ENCODE measurements around the gene ONECUT2. TPM values are rescaled to one million over a fixed set of nuclear protein-coding genes. Genes with fewer than 3 reads are reported as not detected.
"Not testable (repeated sequence)": the region's sequence is repeated elsewhere in the genome, so short reads cannot be mapped to it uniquely, and the experiment has no call there.

Gene ONECUT2
- total RNA-seq: 0.05 to 0.08 TPM (median 0.05 TPM) in 3 replicates
- long read RNA-seq: 0 reads

DNA sequence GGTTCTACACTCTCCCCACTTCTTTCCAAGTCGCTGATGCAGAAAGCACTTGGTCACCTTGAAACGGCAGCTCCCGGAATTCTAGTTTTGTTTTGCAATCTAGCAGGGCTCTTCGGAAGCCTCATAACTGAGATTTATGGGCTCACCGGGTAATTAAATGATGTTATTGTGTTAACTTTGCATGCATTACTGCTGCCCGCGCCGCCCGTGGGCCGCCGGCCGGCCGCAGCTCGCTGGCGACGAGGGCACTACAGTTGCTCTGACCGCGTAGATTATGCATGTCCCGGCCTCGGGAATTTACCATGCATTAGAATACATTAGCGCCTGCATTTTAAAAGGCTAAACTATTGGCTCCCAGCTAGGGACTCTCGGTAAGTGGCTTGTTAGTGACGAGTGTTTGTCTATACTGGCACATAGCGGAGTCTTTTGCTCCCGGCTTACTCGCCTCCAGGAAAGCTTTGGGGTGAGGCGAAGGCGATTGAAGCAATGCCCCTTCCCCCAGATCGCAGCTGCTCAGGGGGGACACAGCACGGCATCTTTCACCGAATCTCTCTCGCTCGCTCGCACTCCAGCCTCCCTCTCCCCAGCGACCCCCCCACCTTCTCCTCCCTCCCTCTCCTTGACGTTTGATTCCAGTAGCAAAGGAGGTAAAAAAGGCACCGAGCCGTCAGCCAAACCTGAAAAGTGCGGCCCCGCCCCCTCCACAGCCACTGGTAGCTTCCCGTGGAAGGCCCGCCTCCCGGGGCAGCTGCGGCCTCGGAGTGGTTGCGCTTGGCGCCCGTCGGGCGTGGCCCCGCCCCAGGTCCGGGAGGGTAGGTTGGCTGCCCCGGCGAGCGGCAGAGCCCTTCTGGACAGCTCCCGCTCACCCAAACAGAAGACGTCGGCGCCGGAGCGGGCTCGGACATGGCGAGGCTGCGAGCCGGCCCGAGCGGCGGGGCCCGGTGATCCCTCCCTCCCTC, at the start of gene ONECUT2:
TSS of gene ONECUT2 (plus strand) at position 839 of the 959 bp plus-strand sequence. CDS start 343 bp downstream, outside the sequence.
- Mint-ChIP-seq H3K27ac (ENCODE audit: unreplicated experiment) (no peak within 1 kb of the TSS), H3K4me1 (ENCODE audit: low read depth) (peaks cover 47% of the 10 kb centered on the region), H3K4me3 (ENCODE audit: unreplicated experiment) (peak within 1 kb of the TSS; percentile 75), H3K27me3 (ENCODE audit: low read depth) (peaks cover 86% of the 10 kb centered on the region), H3K36me3 (ENCODE audit: low read depth) (peaks cover 2% of the 10 kb centered on the region), H3K9me3 (ENCODE audit: low read depth) (no peaks in the 10 kb centered on the region)
- peak; percentile 96 for DNase-seq (ENCODE audit: low spot score)
- TF ChIP-seq, protein P1, sequence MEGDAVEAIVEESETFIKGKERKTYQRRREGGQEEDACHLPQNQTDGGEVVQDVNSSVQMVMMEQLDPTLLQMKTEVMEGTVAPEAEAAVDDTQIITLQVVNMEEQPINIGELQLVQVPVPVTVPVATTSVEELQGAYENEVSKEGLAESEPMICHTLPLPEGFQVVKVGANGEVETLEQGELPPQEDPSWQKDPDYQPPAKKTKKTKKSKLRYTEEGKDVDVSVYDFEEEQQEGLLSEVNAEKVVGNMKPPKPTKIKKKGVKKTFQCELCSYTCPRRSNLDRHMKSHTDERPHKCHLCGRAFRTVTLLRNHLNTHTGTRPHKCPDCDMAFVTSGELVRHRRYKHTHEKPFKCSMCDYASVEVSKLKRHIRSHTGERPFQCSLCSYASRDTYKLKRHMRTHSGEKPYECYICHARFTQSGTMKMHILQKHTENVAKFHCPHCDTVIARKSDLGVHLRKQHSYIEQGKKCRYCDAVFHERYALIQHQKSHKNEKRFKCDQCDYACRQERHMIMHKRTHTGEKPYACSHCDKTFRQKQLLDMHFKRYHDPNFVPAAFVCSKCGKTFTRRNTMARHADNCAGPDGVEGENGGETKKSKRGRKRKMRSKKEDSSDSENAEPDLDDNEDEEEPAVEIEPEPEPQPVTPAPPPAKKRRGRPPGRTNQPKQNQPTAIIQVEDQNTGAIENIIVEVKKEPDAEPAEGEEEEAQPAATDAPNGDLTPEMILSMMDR (IDR thresholded peaks at IDR 0.05): no peak

DNA sequence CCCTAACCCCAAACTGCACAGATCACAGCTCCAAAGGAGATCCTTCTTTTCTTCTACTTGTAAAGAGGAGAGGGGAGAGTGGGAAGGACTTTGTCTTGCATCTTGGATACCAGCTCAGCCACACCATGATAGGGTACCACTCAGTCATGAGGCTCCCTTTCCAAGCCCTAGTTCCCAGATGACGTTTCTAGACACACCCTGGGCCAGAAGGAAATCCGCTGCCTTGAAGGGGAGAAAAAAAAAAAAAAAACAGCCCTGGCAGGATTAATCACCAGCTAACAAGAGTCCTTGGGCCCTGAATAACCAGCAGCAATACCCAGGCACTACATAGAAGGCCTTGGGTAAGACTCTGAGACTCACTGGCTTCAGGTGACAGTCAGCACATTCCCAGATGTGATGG, 45.9 kb upstream of the ONECUT2 start:
- Mint-ChIP-seq H3K4me3 (ENCODE audit: unreplicated experiment) (no peak overlapping the region), H3K27me3 (ENCODE audit: low read depth) (peaks cover 9% of the 10 kb centered on the region), H3K36me3 (ENCODE audit: low read depth) (no peaks in the 10 kb centered on the region), H3K9me3 (ENCODE audit: low read depth) (no peaks in the 10 kb centered on the region), H3K4me1 (ENCODE audit: low read depth) (no peaks in the 10 kb centered on the region), H3K27ac (ENCODE audit: unreplicated experiment) (no peak overlapping the region)
- DNase-seq (ENCODE audit: low spot score): no peak
- TF ChIP-seq, protein P1 (IDR thresholded peaks at IDR 0.05): no peak

DNA sequence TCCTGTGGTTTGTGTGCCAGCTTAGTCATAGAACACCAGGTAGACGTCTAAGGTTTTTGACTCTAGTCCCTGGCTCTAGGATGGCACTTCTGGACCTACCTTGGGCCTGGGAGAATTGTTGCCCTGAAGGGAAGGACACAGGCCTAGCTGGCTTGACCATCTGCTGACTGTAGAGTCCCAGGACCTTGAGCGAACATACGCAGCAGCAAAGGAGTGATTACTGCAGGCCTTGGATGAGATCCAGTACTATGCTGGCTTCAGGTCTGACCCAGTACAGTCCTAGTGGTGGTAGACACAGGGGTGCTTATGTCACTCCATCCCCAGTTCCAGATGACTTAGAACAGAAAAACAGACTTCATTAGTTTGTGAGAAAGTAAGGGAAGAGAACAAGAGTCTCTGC, 45.1 kb upstream of the ONECUT2 start:
- peaks cover 9% of the 10 kb centered on the region for H3K27me3 Mint-ChIP-seq (ENCODE audit: low read depth)
- H3K9me3 Mint-ChIP-seq (ENCODE audit: low read depth): peaks cover under 1% of the 10 kb centered on the region
- TF ChIP-seq, protein P1 (IDR thresholded peaks at IDR 0.05): no peak
- H3K36me3 Mint-ChIP-seq (ENCODE audit: low read depth): no peaks in the 10 kb centered on the region
- no peak overlapping the region for H3K4me3 Mint-ChIP-seq (ENCODE audit: unreplicated experiment)
- DNase-seq (ENCODE audit: low spot score): no peak
- H3K27ac Mint-ChIP-seq (ENCODE audit: unreplicated experiment): no peak overlapping the region
- no peaks in the 10 kb centered on the region for H3K4me1 Mint-ChIP-seq (ENCODE audit: low read depth)

DNA sequence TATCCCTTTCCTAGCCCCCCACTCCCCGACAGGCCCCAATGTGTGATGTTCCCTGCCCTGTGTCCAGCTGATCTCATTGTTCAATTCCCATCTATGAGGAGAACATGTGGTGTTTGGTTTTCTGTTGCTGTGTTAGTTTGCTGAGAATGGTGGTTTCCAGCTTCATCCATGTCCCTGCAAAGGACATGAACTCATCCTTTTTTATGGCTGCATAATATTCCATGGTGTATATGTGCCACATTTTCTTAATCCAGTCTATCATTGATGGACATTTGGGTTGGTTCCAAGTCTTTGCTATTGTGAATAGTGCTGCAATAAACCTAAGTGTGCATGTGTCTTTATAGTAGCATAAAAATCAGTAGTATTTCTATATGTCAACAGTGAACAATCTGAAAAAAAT, 40.4 kb upstream of the ONECUT2 start:
- not testable (repeated sequence) for H3K4me3 Mint-ChIP-seq (ENCODE audit: unreplicated experiment); H3K27ac Mint-ChIP-seq (ENCODE audit: unreplicated experiment); DNase-seq (ENCODE audit: low spot score); H3K4me1 Mint-ChIP-seq (ENCODE audit: low read depth); H3K36me3 Mint-ChIP-seq (ENCODE audit: low read depth)
- Mint-ChIP-seq H3K9me3 (ENCODE audit: low read depth) (peaks cover 11% of the 10 kb centered on the region), H3K27me3 (ENCODE audit: low read depth) (peaks cover 10% of the 10 kb centered on the region)

DNA sequence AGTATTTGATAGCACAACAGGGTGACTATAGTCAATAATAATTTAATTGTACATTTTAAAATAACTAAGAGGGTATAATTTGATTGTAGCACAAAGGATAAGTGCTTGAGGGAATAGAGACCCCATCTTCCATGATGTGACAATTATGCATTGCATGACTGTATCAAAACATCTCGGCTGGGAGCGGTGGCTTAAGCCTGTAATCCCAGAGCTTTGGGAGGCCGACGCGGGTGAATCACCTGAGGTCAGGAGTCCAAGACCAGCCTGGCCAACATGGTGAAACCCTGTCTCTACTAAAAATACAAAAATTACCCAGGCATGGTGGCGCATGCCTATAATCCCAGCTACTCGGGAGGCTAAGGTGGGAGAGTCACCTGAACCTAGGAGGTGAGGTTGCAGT, 38.3 kb upstream of the ONECUT2 start:
- H3K27me3 Mint-ChIP-seq (ENCODE audit: low read depth); H3K4me1 Mint-ChIP-seq (ENCODE audit: low read depth); H3K27ac Mint-ChIP-seq (ENCODE audit: unreplicated experiment); H3K36me3 Mint-ChIP-seq (ENCODE audit: low read depth); H3K4me3 Mint-ChIP-seq (ENCODE audit: unreplicated experiment); DNase-seq (ENCODE audit: low spot score): not testable (repeated sequence)
- peaks cover 11% of the 10 kb centered on the region for H3K9me3 Mint-ChIP-seq (ENCODE audit: low read depth)

- Mint-ChIP-seq H3K27me3 (ENCODE audit: low read depth) (peaks cover 6% of the 10 kb centered on the region), H3K4me1 (ENCODE audit: low read depth) (no peaks in the 10 kb centered on the region), H3K27ac (ENCODE audit: unreplicated experiment) (no peak overlapping the region), H3K36me3 (ENCODE audit: low read depth) (no peaks in the 10 kb centered on the region), H3K4me3 (ENCODE audit: unreplicated experiment) (no peak overlapping the region), H3K9me3 (ENCODE audit: low read depth) (peaks cover 11% of the 10 kb centered on the region)
- TF ChIP-seq, protein P1 (IDR thresholded peaks at IDR 0.05): no peak
- no peak for DNase-seq (ENCODE audit: low spot score)
These were observed 37.6 kb upstream of the ONECUT2 start for GRCh38 chr18:57397440-57398132.

Measured in chondrocyte (in vitro differentiated cells).